Activated CD4-positive, alpha-beta T cell treated with anti-CD3 and anti-CD28 coated beads, Interleukin-2, Interleukin-4, amounts not matched to agents 100 ng/mL and 50 ng/mL, durations not matched to agents 16 hours and 8 hours (primary cell): ENCODE measurements around the gene PPARD.
A peak's percentile ranks its signal among the peaks of the same experiment; 100 is the strongest.

ENCODE experiments used
- DNase-seq: peaks from one replicate; pipeline ENCODE4 v3.0.0-alpha.2; 2020; ENCODE audit warnings: low spot score

The PPARD gene

GRCh38 chr6:35354361-35355135 lies 12.2 kb downstream of the PPARD start:
- DNase-seq, result no peak

- no peak for DNase-seq
Observed at GRCh38 chr6:35356391-35356790, 14.0 kb downstream of the PPARD start.

DNA sequence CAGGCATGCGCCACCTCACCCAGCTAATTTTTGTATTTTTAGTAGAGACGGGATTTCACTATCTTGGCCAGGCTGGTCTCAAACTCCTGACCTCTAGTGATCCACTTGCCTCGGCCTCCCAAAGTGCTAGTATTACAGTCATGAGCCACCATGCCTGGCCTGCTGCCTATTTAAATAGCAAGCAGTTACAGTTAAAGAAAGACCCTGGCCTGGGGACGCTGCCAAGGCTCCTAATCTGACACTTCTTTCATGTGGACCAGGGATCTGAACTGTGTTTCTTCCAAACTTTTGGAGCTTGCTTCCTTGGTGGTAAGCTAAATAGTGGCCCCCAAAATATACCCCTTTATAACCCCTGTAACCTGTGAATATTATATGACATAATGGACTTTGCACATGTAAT lies 15.3 kb downstream of the PPARD start:
- no peak for DNase-seq

DNA sequence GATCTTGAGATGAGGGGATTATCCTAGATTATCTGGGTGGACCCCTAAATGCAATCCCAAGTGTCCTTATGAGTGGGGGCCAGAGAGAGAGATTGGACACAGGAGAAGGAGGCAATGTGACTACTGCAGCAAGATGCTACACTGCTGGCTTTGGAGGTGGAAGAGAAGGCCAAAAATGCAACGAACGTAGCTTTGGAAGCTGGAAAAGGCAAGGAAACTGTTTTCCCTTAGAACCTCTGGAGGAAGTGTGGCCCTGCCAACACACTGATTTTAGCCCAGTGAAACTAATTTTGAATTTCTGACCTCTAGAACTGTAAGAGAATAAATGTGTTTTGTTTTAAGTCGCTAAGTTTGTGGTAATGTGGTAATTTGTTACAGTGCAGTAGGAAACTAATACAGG lies 15.7 kb downstream of the PPARD start:
- DNase-seq, result no peak

DNA sequence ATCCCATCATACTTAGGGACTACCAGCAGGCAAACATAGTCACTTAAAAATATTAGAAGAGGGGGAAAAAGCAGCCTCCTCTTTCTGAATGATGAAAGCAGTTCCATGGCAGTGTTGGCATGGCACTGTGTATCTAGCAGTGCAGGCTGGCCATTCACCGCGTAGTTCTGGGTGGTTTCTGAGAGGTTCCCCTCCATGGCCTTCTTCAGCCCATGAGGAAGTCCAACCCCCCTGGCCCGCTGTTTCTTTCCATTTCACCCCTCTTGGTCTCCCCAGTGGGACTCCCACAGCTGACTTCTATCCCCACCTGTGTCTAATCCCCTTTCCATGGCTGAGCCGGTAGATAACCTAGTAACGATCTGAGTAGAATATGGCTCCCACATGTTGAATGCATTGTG lies 17.0 kb downstream of the PPARD start:
- DNase-seq, result no peak

- no peak for DNase-seq
Observed at GRCh38 chr6:35359744-35360348, 17.5 kb downstream of the PPARD start.

- no peak for DNase-seq
Observed at GRCh38 chr6:35360349-35361138, 18.2 kb downstream of the PPARD start.

GRCh38 chr6:35362200-35362599 lies 19.8 kb downstream of the PPARD start:
- DNase-seq, result no peak

- DNase-seq, result no peak
Observed at GRCh38 chr6:35363293-35363750, 21.0 kb downstream of the PPARD start.

DNA sequence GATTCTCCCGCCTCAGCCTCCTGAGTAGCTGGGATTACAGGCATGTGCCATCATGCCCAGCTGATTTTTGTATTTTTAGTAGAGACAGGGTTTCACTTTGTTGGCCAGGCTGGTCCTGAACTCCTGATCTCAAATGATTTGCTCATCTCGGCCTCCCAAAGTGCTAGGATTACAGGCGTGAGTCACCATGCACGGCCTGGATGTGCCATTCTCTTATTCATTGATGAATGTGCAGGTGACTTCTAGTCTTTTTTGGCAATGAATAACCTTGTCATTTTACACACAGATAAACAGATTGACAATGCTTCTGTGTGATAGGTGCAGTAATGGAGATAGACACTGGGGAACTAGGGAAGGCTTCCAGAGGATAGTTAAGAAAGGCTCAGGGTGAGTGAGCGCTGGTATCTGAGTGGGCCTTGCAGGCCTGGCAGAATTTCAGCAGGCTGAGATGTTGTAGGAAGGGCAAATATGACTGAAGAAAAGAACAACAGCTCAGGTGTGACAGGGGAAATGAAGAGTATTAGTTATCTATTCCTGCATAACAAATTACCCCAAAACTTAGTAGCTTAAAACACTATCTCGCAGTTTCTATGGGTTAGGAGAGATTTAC lies 23.3 kb downstream of the PPARD start:
- no peak for DNase-seq

DNA sequence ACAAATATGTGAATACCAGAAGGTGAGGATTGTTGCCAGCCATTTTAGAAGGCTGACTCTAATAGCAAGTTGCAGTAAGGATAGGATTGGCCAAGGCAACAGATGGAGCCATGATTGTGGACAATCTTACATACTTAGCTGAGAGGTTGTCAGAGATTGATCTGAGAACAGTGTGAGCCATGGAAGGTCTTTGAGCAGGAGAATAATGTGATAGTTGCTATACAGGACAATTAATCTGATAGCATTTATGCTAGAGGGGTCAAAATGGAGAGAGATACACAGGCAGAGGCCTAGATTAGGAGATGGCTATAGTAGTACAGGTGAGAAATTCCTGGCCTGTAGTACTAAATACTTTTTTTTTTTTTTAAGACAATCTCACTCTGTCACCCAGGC lies 23.8 kb downstream of the PPARD start:
- no peak for DNase-seq

DNA sequence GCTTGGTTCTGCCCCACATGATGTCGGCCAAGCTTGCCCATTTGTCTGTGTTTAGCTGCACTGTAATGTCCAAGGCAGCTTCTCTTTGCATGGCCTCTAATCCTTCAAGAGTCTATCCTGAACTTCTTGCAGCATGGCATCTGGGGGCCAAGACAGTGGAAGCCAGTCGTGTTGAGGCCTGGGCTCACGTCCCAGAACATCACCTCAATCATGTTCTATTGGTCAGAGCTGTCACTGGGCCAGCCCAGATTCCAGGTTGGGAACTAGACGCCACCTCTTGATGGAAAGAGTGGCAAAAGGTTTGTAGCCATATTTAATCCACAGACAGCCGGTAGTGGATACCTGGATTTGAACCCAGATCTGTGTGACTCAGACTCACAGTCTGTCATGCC lies 25.3 kb downstream of the PPARD start:
- DNase-seq, result no peak

GRCh38 chr6:35368038-35368887 lies 25.9 kb downstream of the PPARD start:
- peak; percentile 82 for DNase-seq

- peak; percentile 55 for DNase-seq
Observed at GRCh38 chr6:35370124-35370741, 27.9 kb downstream of the PPARD start.

DNA sequence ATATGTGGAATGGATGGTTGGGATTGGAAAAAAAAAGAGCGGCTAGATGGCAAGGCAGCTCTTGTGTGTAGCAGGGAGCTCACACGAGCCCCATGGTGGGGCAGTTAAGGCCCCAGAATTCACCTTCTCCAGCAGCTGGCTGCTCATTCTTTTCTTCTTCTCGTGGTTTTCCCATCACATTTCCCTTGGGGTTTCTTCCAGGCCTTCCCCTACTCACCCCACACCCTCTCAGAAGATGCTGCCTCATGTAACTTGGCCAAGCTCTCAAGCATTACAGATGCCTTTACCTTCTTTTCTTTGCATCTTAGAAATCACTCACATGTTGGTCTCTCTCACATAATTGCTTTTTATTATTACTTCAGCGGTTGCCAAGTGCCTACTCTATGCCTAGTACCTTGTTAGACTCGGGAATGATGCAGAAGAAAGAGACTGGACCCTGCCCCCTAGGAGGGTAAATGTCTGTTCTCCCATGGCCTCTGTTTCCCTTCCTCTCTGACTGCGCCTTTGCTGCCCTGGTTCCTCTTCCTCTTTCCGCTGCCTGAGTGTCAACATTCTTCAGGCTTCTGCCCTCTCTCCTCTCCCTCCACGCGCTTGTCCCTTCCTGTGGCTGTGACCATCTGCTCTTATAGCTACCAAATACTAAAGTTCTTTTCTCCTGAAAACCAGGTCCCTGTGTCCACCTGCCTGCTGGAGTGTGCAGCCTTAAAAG lies 28.6 kb downstream of the PPARD start:
- no peak for DNase-seq

DNA sequence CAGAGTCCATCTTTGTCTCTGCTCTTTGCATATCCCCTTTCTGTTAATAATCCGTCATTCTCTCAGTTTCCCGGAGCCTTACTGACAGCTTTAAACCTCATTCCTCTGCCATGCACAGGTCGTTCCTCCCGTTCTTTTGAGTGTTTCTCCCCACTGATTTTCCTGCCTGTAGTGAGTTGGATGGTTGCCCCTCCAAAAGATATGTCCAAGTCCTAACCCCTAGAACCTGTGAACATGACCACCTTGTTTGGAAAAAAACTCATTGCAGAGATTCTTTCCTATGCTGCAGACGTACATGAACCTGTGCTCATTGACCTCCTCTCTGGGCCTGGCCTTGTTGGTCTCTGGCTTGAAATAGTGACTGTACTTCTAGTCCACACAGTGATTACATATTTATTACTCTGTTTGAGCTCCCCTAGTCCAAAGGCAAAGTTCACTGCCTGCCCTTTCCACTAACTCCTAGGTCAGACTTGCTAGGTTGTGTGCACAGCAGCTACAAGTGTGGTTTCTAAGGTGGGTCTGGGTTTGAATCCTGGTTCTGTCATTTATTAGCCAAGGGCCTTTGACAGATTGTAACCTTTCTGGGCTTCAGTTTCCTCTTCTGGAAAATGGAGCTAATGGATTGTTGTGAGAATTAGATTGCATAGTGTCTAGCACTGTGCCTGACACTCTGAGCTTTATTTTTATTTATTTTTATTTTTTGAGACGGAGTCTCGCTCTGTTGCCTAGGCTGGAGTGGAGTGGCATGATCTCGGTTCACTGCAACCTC lies 29.3 kb downstream of the PPARD start:
- DNase-seq, result no peak

DNA sequence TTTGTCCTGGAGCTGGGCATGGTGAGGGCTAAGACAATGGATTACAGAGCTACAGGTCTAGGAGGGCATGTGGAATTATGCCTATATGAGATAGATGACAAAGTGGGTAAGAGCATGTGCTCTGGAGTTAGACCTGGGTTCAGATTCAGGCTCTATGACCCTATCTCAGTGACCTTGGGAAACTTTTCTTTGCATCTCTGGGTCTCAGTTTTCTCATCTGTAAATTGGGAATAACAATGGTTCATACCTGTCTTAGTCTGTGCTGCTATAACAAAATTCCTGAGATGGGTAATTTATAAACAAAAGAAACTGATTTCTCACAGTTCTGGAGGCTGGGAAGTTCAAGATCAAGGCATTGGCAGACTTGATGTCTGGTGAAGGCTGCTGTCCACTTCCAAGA lies 30.3 kb downstream of the PPARD start:
- no peak for DNase-seq

DNA sequence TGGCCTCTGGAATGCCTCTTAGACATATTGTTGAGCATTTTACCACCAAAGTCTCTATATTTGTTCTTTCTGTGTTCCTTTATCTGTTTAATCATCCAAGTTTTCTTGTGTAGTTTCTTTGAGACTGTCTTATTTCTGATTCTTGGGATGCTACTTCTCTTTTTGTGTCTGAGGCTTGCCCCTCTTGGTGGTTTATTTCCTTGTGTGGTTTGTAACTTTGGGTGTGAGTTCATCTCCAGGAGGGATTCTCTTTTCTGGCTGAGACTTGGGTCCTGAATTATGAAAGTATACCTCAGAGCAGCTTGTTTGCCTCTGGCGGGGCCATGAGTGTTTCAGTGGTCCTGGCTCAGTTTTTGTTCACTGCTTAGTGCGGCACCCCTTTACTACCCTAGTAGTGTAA lies 33.9 kb downstream of the PPARD start:
- no peak for DNase-seq

DNA sequence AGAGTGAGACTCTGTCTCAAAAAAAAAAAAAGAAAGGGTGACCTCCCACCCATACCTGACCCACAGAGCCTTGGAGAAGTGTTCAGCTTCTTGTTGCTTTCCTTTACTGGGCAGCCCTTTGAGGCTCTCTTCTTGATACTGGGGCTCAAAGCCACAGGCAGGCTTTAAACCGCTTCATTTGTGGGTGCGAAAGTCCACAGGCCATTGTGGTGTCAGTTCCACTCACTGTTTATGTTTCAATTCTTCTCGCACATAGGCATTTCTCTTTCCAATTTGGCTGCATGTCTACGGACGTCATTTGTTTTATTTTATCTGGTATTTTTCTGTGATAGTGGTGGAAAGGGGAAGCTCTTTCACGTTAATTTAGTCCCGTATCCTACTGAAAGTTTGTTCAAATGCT lies 34.6 kb downstream of the PPARD start:
- no peak for DNase-seq

DNA sequence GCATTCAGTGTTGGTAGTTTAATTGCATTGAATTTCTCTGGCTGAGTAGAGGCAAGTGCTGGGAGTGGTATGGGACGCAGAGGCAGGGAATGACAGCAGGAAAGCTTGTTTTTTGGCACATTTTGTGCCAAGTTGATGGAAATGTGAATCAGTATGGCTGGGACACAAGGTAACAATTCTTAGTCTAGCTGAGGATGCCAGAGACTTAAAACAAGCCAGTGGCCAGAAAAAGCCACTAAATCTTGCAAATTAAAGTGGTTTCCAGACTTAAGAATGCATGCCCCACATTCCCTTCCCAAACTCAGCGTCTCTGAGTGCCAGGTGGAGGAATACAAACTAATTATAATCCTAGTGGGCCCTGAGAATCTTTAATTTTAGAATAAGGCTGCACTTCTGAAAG lies 35.9 kb downstream of the PPARD start:
- no peak for DNase-seq
